GM19468 (cell line): ENCODE measurements around the gene NOL6.
"Not testable (repeated sequence)": the region's sequence is repeated elsewhere in the genome, so short reads cannot be mapped to it uniquely, and the experiment has no call there.

ENCODE experiments used
- ATAC-seq: cut with Tn5 transposase; IDR thresholded peaks from one replicate; pipeline ENCODE4 v1.9.1; 2021; ENCODE audit warnings: mild to moderate bottlenecking, moderate library complexity, moderate number of reproducible peaks; ENCODE audit not compliant: unreplicated experiment; ENCODE audit errors: extremely low read depth

NOL6 gene

GRCh38 chr9:33472171-33472880 is 1.4 kb downstream of the NOL6 start:
- ATAC-seq, result no peak

DNA sequence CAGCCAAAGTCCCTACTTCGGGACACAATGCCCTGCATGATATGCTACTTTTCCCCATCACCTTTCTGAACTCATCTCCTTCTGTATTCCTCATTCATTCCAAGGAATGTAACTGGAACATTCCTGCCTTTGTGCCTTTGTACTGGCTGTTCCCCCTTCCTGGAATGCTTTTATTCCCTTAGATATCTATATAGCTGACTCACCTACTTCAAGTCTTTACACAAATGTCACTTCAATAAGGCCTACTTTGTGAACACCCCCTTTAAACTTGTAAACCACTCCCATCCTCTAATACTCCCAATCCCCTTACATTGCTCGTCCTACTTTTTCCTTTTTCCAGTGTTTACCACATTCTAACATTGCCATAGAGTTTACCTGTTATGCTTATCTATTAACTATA is 2.4 kb downstream of the NOL6 start:
- no peak for ATAC-seq

GRCh38 chr9:33469891-33470290 is 3.8 kb downstream of the NOL6 start:
- ATAC-seq, result no peak

DNA sequence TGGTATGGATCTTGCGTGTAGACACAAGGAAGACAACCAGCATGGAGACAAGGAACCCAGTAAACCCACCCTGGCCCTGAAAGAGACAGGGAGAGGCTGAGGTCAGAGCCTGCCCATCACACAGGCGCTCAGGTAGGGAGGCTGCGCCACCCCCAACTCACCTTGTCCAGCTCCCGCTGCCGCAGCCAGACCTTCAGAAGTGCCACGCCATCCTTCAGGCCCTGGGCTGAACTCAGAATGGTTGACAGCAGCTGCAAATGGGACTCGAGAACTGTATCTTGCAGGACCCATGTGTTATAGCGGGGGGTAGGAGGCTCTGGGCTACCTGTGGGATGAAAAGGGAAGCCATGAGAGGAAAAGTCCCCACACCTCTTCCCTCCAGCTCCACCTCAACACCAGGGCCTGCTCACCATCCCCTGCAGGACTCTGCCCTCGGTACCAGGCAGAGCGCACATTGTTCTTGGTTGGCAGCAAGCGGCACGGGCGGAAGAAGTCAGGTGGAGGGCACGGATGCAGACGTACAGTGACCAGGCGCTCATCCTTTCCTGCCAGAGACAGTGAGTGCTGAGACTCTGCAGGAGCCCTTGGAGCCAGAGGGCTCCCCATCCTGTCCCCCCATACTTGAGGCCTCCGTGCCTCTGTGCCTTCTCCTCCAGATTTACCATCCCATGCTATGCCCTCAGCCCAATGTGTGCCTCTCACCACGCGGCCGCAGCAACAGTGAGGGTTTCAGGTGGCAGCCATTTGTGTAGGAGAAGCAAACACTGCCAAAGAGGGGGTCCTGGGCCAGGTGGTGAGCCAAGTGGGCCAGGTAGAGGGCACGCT is 4.7 kb downstream of the NOL6 start:
- no peak for ATAC-seq

- no peak for ATAC-seq
Measured at GRCh38 chr9:33468215-33468730, 5.5 kb downstream of the NOL6 start.

GRCh38 chr9:33467526-33467925 is 6.2 kb downstream of the NOL6 start:
- no peak for ATAC-seq

- no peak for ATAC-seq
Measured at GRCh38 chr9:33466565-33467495, 6.9 kb downstream of the NOL6 start.

GRCh38 chr9:33465596-33466564 is 7.8 kb downstream of the NOL6 start:
- no peak for ATAC-seq

- ATAC-seq, result no peak
Measured at GRCh38 chr9:33465096-33465495, 8.6 kb downstream of the NOL6 start.

- no peak for ATAC-seq
Measured at GRCh38 chr9:33464045-33464636, 9.6 kb downstream of the NOL6 start.

- ATAC-seq, result no peak
Measured at GRCh38 chr9:33463151-33463550, 10.6 kb downstream of the NOL6 start.

- ATAC-seq, result no peak
Measured at GRCh38 chr9:33461492-33461891, 12.2 kb downstream of the NOL6 start.

DNA sequence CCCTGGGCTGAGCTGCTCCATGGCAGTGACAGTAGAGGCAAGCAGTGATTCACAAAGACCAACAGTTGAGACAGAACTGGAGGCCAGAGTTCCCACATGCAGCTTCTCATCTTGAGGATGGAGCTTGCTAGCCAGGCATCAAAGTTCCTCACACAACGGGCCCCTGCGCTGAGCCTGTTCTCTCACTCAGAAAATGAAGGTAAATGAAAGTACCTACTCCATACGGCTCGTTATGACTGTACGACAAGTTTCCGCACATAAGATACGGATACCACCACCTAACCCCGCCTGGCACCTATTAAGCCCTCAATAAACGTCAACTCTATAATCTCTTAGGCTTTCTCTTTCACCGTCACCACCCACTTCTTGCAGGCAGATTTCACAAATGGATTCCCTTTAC is 12.9 kb downstream of the NOL6 start:
- ATAC-seq, result no peak

DNA sequence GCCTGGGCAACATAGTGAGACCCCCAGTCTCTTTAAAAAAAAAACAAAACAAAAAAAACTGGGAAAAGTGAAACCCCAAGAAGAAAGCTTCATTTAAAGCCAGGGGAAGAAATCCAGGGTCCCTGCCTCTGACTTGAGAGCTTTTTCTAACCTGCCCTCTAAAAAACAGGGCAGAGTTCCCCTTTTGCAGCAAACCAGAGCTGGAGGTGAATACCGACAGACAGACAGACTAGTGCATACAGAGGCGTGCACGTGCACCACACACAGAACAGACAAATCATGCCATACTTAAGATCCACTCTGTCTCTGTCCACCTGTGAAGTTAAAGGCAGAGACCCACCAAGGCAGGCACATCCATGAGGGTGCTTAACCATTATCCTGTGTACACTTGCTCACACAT is 14.6 kb downstream of the NOL6 start:
- ATAC-seq, result no peak

DNA sequence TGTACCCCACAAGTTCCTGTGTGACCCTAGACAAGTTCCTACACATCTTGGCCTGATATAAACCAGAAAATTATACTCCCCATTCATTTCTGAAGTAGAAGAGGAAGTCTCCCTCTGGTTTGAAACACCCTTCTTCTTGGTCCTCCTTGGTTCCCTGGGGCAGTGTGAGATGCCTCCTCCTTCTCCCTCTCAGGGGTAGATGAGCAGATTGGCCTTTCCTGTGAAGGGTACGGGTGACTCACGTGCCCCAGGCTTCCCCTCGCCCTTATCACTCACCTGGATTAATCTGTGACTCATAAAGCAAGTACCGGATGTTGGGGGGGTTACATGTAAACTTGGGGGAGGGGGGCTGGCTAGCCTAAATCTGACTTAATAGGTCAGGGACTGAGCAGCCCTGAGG is 15.3 kb downstream of the NOL6 start:
- ATAC-seq, result no peak

GRCh38 chr9:33455945-33456344 is 17.8 kb downstream of the NOL6 start:
- ATAC-seq, result no peak

- not testable (repeated sequence) for ATAC-seq
Measured at GRCh38 chr9:33455456-33455855, 18.3 kb downstream of the NOL6 start.

GRCh38 chr9:33454661-33455026 is 19.1 kb downstream of the NOL6 start:
- ATAC-seq, result not testable (repeated sequence)
